NCI-H69 (cell line): ENCODE data around the gene LRRN1.
"Not testable (repeated sequence)": the region's sequence is repeated elsewhere in the genome, so short reads cannot be mapped to it uniquely, and the experiment has no call there.

ENCODE experiments used
- DNase-seq: peaks from one replicate; lab custom pipeline; 2025; lab: John Stamatoyannopoulos, UW

LRRN1 gene

DNA sequence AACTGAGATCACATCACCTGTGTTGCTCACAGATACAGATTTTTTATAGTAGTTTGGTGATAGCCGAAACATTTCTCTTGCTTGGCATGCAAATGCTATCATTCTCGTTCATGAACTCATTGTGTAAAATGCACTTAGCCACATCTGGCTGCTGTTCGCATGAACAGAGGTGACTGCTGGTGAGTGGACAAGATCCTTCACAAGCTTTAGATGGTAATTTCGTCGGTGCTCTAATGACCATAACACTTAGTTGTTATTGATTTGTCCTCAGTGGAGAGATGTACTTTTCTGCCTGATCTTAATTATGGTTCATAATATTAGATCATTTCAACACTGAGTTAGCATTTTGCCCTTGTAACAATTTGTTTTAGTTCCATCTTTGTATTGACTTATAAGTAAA lies 13.8 kb downstream of the LRRN1 start:
- DNase-seq, result no peak

- DNase-seq, result no peak
Observed at GRCh38 chr3:3815206-3815605, 16.0 kb downstream of the LRRN1 start.

DNA sequence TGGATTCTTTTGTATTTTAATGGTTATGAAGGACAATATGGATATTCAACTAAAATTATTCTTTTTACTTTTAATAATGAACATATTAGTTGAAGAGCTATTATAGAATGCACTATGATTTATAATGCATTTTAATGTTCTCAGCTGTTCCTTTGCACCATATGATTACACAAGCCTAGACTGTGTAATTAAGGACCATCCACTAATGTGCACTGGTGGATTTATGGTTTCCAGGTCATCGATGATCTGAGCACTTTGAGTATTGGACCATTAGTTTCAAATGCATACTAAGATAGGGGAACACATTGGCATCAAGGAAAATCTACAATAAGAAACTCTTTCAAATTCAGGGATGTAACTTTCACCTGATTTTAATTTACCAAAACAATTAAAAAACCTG lies 16.8 kb downstream of the LRRN1 start:
- peak; percentile 74 for DNase-seq

- DNase-seq, result no peak
Observed at GRCh38 chr3:3817865-3818264, 18.6 kb downstream of the LRRN1 start.

DNA sequence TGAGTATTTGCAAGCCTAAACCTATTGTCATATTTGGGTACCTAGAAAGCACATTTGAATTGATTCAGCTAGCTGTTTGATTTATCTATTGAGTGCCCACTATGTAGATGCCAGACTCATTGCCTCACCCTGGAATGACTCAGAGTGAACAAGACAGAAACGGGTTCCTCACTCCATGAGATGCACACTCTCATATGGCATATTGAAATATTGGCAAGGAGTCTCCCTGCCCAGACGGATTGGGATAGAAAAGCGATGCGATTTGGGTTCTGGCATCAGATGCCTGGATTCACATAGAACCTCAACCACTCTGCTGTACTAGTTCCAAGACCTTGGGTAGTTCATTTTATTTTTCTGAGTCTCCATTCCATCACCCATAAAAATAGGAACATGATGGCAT lies 22.5 kb downstream of the LRRN1 start:
- no peak for DNase-seq

DNA sequence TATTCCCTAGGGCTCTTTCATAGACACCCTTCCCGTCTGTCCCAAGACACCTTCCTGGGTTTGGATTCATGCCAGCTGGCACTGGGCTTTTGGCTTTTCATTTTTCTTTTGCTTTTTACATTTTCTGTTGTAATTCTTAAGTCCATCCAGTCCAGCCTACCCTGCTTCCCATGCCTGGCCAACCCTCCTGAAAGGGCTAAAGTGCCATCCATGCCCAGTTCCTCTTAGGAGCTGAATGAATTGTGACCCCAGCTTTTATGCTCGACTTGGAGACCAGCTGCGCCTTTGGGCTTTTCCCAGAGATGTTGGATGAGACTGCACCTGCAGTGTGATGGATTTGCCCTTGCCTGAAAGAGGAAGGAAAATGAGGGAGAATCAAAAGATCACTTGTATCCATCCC lies 25.8 kb downstream of the LRRN1 start:
- no peak for DNase-seq

GRCh38 chr3:3826521-3826920 lies 27.3 kb downstream of the LRRN1 start:
- no peak for DNase-seq

DNA sequence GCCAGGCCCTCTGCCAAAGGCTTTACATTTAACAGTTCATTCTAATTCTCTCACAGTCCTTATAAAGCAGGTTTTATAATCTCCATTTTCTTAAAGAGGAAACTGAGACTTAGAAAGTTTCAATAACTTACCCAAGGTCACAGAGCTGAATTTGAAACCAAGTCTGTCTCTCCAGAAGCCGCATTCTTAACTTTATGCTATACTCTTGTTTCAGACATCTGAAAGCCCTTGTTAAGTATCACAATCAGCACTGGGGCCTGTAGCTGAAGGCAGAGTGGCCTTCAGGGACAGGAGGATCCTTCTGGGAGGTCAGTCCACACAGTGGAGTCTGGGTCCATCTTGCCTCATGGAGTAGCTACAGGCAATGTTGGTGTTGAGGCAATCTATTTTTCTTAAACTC lies 27.9 kb downstream of the LRRN1 start:
- no peak for DNase-seq

GRCh38 chr3:3828417-3828816 lies 29.2 kb downstream of the LRRN1 start:
- DNase-seq, result not testable (repeated sequence)

- no peak for DNase-seq
Observed at GRCh38 chr3:3836845-3837244, 37.6 kb downstream of the LRRN1 start.

- no peak for DNase-seq
Observed at GRCh38 chr3:3842356-3842755, 43.1 kb downstream of the LRRN1 start.

DNA sequence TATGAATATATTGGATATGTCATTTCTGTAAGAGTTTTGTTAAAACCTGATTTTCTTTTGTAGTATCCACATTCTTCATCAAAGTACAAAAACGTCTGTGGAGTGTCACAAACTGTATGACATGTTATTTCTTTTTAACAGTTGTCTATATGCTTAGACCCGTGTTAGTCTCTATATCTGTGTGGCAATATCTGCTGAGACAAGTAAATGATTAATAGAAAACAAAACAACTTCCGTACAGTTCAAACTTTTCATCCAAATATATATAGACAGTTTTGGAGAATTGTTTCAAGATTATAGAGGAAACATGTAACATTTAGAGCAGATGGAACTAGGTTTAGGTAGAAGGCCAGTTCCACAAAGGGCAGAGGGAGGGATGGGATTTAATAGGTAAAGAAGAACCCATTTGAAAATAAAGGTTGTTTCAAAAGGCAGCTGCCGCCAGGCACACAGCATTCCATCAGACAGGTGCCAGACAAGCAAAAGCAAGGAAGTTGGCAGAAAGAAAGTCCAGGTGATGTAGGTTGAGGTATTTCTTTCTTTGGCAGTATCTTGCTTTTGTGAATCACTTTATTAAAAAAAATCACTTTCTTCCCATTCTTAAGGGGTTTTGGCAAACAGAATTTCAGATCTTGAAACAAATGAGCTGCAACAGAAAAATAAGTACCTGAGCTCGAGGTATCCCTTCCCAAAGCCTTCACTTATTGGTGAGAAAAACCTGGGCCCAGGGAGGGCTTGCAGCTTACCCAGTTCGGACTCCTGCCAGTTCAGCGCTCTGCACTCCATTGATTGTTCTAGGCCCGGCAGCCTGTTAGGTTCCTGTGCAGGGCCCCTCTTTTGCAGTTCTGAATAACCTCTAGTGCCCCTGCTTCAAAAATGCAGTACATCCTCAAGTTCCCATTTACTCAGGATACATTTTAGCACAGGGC lies 49.0 kb downstream of the LRRN1 start:
- DNase-seq, result no peak

GRCh38 chr3:3848923-3849275 lies 49.7 kb downstream of the LRRN1 start:
- no peak for DNase-seq

GRCh38 chr3:3851621-3852323 lies 52.5 kb downstream of the LRRN1 start:
- DNase-seq, result no peak

DNA sequence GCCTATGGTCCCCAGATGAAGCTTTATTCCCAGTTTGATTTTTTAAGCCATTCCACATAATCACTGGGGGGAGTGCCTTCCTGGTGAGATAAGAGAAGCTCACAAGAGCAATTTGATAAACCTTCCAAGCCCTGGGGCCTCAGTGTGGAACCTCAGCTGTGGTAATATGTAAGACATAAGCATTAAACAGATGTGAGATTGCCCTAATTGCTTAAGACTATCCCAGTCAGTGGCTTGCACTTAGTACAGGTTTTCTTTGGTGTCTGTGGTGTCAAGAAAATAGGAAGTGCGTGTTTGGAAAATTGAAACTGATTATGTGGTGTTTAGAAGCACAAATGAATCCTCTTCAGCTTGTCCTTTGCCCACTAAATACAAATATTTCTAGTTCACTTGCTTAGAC lies 54.3 kb downstream of the LRRN1 start:
- DNase-seq, result peak; percentile 7

DNA sequence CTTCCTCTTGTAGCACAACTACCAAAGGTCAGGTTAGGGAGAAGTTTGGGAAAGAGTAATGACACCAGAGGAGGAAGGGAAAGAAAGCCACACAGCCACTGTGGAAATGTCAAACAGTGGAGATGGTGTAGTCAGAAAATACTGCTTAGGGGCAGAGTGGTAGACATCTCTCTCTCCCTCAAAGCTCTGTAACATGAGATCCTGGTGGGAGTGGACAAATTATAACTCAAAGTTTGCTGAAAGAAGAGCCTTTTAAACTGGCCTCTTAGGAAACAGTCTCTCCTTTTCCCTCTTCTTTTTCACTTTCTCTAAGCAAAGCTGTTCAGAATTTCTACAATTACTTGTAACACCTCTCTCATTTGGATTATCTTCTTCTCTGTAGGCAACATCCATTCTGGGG lies 55.8 kb downstream of the LRRN1 start:
- DNase-seq, result no peak

- no peak for DNase-seq
Observed at GRCh38 chr3:3860235-3860634, 61.0 kb downstream of the LRRN1 start.

DNA sequence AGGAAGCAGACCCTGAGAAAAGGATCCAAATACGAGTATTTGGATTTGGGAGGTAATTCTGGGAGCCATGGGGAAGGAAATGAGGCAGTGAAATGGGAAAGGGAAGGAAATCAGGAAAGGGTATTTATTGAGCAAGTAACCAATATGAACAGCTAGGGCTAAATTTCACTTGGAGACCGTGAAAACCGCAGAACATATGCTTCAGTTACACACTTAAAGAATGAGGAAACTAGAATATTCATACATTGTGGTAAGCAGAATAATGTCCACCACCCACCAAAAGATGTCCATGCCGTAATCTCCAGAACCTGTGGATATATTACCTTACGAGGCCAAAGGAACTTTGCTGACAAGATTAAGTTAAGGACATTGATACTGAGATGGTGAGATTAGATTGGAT lies 63.3 kb downstream of the LRRN1 start:
- no peak for DNase-seq

DNA sequence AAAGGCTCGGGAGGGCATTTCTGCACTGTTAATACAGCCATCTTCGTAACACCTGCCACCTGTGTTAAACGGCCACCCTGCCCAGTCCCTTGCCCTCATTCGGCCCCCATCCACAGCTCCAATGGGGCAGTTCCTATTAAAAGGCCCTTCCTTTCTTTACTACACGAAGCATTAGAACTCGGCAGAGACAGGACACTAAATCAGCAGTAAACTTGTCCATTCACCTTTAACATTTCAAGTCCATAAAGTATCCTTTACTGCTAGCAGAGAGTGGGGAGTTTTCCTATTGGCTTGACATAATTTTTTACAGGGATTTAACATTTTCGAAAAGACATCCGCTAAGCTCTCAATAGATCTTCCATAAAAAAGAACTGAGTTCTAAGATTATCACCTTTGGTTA lies 76.3 kb downstream of the LRRN1 start:
- no peak for DNase-seq

GRCh38 chr3:3881050-3881449 lies 81.8 kb downstream of the LRRN1 start:
- DNase-seq, result no peak

DNA sequence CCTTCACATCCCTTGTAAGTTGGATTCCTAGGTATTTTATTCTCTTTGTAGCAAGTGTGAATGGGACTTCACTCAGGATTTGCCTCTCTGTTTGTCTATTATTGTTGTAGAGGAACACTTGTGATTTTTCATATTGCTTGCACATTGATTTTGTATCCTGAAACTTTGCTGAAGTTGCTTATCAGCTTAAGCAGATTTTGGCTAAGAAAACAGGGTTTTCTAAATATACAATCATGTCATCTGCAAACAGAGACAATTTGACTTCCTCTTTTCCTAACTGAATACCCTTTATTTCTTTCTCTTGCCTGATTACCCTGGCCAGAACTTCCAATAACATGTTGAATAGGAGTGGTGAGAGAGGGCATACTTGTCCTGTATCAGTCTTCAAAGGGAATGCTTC lies 88.1 kb downstream of the LRRN1 start:
- DNase-seq, result not testable (repeated sequence)

GRCh38 chr3:3893590-3893989 lies 94.4 kb downstream of the LRRN1 start:
- no peak for DNase-seq
